Activated naive CD4-positive, alpha-beta T cell treated with anti-CD3 and anti-CD28 coated beads, Interleukin-2, amount 50 U/mL, for 72 hours (primary cell): ENCODE measurements around the gene TUBGCP2. TPM values are rescaled to one million over a fixed set of nuclear protein-coding genes. Genes with fewer than 3 reads are reported as not detected.

Source experiments
- ATAC-seq, 2 donors: fragments of 150-1000 bp; cut with Tn5 transposase; 2 replicates each; pipeline ENCODE4 v1.10.0; 2021; ENCODE audit warnings: mild to moderate bottlenecking in 2 of 2, moderate library complexity in 2 of 2
- DNase-seq, 2 donors: peaks; one replicate each; pipeline ENCODE4 v3.0.0; 2021 to 2022; ENCODE audit warnings: low spot score in 2 of 2
- H3K27ac Mint-ChIP-seq, 2 donors: one replicate each; pipeline ENCODE4 v1.8.0; 2022; ENCODE audit warnings: mild to moderate bottlenecking in 2 of 2, mixed read lengths in 2 of 2
- H3K36me3 Mint-ChIP-seq, 2 donors: one replicate each; pipeline ENCODE4 v1.8.0; 2022; ENCODE audit warnings: mixed read lengths in 2 of 2
- H3K9me3 Mint-ChIP-seq, 2 donors: one replicate each; pipeline ENCODE4 v1.8.0; 2022; ENCODE audit warnings: mixed read lengths in 2 of 2
- total RNA-seq, 2 donors: library from RNA; stranded (reverse); gene quantifications; one replicate each; pipeline ENCODE4 v1.2.3, GENCODE V29; 2022

The TUBGCP2 gene
- total RNA-seq, 2 donors from 2014 or later = 47.9 to 53.3 TPM

DNA sequence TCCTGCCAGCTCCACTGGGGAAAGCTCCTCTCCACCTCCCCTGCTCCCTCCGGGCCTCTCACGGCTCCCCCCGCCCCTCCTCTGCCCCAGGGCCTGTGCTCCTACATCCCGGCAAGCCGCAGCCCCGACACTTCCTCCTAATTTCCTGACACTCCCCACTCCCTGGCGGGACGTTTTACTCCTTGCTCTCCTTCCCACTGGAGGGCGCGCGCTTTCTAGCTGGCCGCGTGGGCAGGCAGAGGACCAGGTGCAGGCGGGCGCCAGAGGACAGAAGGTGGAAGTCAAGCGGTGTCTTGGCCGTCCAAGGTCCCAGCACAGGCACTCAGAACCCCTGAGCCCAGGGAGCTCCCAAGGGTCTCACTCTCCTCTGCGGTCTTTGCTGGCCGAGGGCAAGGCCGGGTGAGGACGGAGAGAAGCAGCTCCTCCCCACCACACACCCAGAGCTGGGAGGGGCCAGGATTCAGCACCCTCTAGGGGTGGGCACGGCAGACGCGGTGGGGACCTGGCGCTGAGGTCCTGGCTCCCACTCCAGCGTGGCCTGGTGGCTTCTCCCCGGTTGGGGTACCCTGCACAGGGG lies 51.1 kb downstream of the TUBGCP2 start:
- H3K27ac Mint-ChIP-seq = peak overlapping the region; percentile 82 to 90
- DNase-seq (no peak), ATAC-seq (no peak)
- H3K9me3 Mint-ChIP-seq = no peaks in the 10 kb centered on the region
- no peaks in the 10 kb centered on the region for H3K36me3 Mint-ChIP-seq

DNA sequence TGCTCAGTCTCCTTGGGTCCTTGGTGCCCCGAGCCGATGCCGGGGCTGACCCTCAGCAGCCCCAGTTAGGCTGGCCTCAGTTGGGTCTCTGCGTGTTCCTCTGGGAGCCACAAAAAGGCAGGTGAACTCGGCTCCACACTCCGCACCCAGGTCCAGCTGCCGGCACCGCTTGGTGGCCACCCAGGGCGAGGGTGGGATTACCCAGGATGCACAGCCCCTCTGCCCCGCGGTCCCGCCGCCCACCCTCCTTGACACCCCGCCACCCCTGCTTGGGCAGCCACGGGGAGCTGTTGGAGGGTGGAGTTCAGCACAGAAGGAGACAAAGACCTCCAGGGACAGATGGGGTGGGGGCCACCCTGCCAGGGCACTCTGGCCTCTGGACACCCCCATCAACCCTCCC lies 53.3 kb downstream of the TUBGCP2 start:
- Mint-ChIP-seq H3K36me3 (no peaks in the 10 kb centered on the region), H3K27ac (no peak overlapping the region), H3K9me3 (no peaks in the 10 kb centered on the region)
- ATAC-seq (no peak), DNase-seq (no peak)

- DNase-seq (no peak), ATAC-seq (no peak)
- H3K9me3 Mint-ChIP-seq = no peaks in the 10 kb centered on the region
- peak overlapping the region in 1 of 2 donors; percentile 0 for H3K27ac Mint-ChIP-seq
- no peaks in the 10 kb centered on the region for H3K36me3 Mint-ChIP-seq
These were observed 54.1 kb downstream of the TUBGCP2 start for GRCh38 chr10:133254421-133255120.

DNA sequence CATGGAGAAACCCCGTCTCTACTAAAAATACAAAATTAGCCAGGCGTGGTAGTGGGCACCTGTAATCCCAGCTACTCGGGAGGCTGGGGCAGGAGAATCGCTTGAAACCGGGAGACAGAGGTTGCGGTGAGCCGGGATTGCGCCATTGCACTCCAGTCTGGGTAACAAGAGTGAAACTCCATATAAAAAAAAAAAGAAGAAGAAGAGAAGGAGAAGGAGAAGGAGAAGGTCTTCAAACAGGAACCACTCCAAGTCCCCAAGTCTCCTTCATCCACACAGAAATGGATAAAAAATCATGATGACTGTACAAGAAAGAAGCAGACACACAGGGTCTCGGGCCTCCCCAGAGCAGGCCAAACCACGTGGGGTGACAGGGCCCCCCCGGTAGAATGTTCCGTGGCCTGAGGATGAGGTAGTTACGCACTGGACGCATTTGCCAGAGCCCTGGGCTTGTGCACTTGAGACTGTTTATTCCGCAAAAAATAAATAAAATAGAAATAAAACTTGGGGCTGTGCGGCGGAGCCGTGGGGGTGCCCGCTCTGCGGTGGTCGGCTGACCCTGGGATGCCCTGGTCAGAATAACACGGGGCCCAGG lies 55.2 kb downstream of the TUBGCP2 start:
- no peak overlapping the region for H3K27ac Mint-ChIP-seq
- ATAC-seq (no peak), DNase-seq (no peak)
- no peaks in the 10 kb centered on the region for H3K36me3 Mint-ChIP-seq
- no peaks in the 10 kb centered on the region for H3K9me3 Mint-ChIP-seq

DNA sequence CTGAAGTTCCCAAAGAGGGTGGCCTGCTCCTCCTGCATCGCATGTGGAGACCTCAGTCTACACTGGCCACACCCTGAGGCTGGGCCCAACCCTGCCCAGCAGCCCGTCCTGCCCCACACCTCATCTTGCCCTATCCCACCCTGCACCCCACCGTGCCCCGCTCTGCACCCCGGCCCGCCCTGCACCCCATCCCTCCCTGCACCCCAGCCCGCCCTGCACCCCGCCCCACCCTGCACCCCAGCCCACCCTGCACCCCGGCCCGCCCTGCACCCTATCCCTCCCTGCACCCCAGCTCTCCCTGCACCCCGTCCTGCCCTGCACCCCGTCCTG lies 56.5 kb downstream of the TUBGCP2 start:
- Mint-ChIP-seq H3K36me3 (no peaks in the 10 kb centered on the region), H3K27ac (no peak overlapping the region), H3K9me3 (no peaks in the 10 kb centered on the region)
- no peak for ATAC-seq
- DNase-seq = no peak

DNA sequence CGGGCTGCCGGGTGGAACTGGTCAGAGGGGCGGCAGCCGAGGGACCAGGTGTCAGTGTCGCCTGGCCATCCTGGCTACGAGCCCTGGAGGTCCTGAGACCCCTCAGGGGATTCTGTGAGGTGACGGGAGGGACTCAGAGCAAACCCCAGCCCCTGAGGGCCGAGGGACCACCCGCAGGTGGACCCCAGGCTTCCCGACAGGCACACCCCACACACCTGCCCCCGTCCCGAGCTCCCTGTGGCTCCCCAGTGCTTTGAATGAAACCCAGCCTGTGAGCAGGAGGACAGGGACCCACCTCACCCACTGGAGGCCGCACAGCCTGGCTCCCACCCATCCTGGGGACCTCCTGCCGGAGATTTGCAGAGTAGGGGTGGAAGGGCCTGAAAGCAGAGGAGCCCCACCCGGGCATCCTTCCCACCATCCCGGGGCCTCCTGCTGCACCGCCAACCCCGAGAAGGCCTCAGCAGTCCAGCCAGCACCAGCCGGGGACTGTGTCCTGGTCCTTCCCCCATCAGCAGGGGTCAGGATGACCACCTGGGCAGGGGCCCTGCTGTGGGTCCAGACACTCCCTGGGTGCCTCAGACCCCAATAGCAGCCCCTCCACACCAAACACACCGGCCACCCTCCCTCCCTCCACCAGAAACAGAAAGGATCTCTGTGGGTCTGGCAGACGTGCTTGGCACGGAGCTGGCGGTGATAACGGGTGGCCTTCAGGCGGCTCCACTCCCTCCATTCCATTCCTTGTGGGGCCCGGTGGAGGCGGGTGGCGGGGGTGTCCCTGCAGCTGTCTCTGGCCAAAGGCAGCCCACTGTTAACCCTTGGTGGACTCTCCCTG lies 57.1 kb downstream of the TUBGCP2 start:
- Mint-ChIP-seq H3K9me3 (no peaks in the 10 kb centered on the region), H3K36me3 (no peaks in the 10 kb centered on the region), H3K27ac (no peak overlapping the region)
- DNase-seq = no peak
- ATAC-seq = no peak

GRCh38 chr10:133249975-133250754 lies 58.5 kb downstream of the TUBGCP2 start:
- Mint-ChIP-seq H3K9me3 (no peaks in the 10 kb centered on the region), H3K27ac (peak overlapping the region; percentile 34 to 75), H3K36me3 (no peaks in the 10 kb centered on the region)
- DNase-seq (no peak), ATAC-seq (no peak)

GRCh38 chr10:133249094-133249780 lies 59.4 kb downstream of the TUBGCP2 start:
- Mint-ChIP-seq H3K9me3 (no peaks in the 10 kb centered on the region), H3K36me3 (no peaks in the 10 kb centered on the region), H3K27ac (no peak overlapping the region)
- ATAC-seq (no peak), DNase-seq (no peak)

GRCh38 chr10:133248334-133248715 lies 60.3 kb downstream of the TUBGCP2 start:
- Mint-ChIP-seq H3K9me3 (no peaks in the 10 kb centered on the region), H3K36me3 (no peaks in the 10 kb centered on the region), H3K27ac (no peak overlapping the region)
- ATAC-seq (no peak), DNase-seq (no peak)

GRCh38 chr10:133247681-133248333 lies 60.9 kb downstream of the TUBGCP2 start:
- DNase-seq = no peak
- Mint-ChIP-seq H3K9me3 (no peaks in the 10 kb centered on the region), H3K36me3 (no peaks in the 10 kb centered on the region)

DNA sequence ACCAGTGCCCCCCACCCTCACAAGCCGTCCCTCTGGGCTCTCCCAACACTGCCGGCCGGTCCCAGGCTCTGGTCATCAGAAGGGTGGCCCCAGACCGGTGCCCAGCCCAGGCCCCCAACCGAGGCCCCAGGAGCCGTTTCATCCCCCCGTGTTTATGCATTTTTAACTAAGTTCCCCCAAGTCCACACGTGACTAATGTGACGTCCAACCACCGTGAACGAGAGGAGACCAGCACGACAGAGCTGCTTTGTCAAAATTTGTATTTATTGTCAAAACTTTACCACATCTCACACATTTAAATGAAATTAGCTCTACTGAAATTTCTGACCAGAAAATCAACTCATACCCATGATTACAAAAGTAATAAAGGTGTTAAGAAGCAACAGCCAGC lies 62.4 kb downstream of the TUBGCP2 start:
- no peak for ATAC-seq
- no peak for DNase-seq
- H3K36me3 Mint-ChIP-seq = no peaks in the 10 kb centered on the region
- H3K9me3 Mint-ChIP-seq = no peaks in the 10 kb centered on the region
- H3K27ac Mint-ChIP-seq = no peak overlapping the region

More at GRCh38 chr10:133247681-133248333, 60.9 kb downstream of the TUBGCP2 start:
- H3K27ac Mint-ChIP-seq = no peak overlapping the region
- ATAC-seq = no peak

DNA sequence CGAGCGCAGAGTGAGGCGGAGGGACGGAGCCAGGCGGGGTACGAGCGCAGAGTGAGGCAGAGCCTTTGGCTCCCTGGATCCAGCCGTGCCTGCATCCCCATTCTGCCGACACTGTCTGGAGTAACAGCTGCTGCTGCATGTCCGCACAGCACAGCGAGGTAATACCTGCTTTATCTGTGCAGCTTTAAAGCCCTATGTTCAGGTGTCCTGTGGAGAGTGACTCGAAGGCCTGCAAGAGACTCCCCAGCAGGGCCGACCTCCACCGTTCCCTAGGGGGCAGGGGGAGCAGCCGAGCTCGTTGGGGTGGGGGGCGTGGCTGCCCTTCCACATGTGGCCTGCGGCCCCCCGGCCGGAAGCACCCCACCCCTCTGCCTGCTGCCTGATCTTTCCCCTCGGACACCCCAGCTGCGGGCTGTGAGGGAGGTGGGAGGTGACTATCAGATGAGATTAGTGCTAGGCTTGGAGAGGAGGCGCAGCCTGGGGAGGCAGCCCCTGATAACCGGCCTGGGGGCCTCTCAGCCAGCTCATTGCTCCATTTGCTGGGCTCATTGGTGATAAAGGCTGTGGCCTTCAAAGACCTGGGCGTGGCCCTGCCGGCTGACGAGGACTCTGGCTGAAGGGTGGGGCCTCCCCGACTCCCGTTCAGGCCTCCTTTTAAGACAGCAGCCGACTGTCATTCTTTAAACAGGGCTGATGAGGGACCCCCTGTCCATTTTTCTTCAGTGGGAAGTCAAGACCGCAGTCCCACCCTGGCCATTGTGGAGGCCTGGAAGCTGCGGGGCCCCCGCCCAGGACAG lies 63.0 kb downstream of the TUBGCP2 start:
- Mint-ChIP-seq H3K9me3 (no peaks in the 10 kb centered on the region), H3K36me3 (no peaks in the 10 kb centered on the region), H3K27ac (peak overlapping the region in 1 of 2 donors; percentile 72)
- ATAC-seq = no peak
- DNase-seq = no peak

DNA sequence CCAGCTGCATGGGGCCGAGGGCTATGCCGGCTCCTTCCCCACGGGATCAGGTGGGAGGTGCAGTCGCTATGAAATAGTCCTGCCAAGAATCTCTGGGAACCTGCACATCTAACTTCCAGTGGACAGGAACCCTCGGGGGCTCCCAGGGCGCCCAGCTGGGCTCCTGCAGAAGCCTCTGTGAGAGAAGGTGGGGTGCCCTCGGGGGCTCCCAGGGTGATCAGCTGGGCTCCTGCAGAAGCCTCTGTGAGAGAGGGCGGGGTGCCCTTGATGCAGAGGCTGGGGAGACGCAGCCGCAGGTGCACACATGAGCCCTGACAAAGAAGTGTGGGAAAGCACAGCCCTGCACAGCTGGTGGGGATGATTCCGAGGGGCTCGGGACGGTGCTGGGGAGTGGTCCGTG lies 65.1 kb downstream of the TUBGCP2 start:
- no peak for DNase-seq

GRCh38 chr10:133242611-133243356 lies 65.9 kb downstream of the TUBGCP2 start:
- no peak overlapping the region for H3K27ac Mint-ChIP-seq
- no peaks in the 10 kb centered on the region for H3K9me3 Mint-ChIP-seq
- ATAC-seq = no peak
- DNase-seq = no peak
- H3K36me3 Mint-ChIP-seq = no peaks in the 10 kb centered on the region

More for the DNA sequence above, 65.1 kb downstream of the TUBGCP2 start:
- Mint-ChIP-seq H3K27ac (no peak overlapping the region), H3K9me3 (no peaks in the 10 kb centered on the region), H3K36me3 (no peaks in the 10 kb centered on the region)
- no peak for ATAC-seq
